RPMI8226 (cell line): ENCODE results near the gene STON2.
A peak's percentile ranks its signal among the peaks of the same experiment; 100 is the strongest.

Experiments used
- DNase-seq: peaks from one replicate; pipeline ENCODE4 v3.0.0-alpha.2; 2015

STON2 gene

DNA sequence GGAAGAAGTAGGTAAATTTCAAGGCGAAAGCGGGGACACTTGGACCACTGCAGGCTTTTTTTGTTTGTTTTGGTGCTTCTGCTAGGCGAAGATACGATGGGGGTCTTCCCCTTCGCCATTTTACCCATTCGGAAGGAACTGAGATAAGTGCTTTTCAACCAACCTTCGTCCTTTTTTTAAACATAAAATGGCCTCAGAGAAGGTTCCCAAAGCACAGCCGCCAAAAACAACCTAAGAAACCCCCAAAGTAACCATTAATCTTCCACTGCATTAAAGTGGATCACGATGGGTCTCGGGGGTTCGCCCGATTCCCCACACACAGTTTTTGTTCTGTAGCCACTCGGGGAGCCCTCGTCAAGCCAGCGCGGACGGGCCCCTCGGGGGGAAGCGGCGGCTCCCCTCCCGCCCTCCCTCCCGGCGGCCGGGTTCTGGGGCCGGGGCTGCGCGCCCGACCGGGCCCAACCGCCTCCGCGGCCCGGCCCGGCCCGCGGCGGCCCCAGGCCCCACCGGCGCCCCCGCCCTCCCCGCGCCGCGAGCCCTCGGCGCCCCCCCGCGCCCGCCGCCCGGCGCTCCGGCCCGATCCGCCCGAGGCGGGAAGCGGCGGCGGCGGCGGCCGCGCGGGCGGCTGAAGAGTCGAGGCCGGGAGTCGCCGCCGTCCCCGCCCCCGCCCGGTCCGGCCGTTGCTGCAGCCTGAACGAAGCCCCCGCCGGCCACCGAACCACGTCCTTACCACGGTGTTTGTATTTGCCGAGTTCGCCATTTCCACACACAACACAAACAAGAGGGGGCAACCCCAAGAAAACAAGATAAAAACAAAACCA is 180.2 kb downstream of the STON2 start:
- peak; percentile 31 for DNase-seq

DNA sequence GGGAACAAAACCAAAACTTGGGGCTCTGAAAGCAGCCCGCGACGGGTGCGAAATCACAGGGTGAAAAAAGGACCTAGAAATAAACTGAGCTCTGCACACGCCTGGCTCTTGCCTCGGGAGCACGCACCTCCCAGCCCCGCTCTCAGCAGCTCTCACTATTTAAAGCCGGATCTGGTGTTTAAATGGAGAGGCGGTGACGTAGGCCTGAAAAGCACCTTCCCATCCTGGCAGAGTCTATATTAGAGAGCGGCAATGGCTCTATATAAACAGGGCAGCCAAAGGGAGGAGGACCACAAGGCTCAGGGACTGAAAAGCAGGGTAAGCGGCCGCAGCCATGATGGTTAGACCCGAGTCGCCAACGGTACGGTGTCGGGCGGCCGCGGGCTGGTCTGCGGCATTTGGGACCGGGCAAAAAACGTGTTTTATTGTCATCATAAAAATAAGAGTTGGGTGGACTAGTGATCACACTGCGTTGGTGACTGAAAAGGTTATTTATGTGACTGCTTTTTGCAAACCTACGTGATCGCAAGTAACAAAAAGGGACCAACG is 180.8 kb downstream of the STON2 start:
- peak; percentile 91 for DNase-seq

DNA sequence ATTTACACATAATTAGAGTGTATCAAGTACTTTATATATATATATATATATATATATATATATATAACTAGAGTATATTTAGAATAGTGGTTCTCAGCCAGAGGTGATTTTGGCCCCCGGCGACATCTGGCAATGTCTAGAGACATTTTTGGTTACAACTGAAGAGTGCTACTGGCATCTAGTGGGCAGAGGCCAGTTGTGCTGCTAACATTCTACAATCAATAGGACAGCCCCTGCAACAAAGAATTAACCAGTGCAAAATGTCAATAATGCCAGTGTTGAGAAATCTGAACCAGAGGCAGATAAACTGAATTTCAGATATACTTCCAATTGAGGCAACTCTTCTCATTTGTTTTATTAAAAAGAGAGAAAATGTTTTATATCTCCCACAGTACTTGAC is 188.3 kb downstream of the STON2 start:
- DNase-seq = peak; percentile 24
